Urinary bladder (tissue), 4 donors: Measurements from ENCODE around the gene DDX25. TPM values are rescaled to one million over a fixed set of nuclear protein-coding genes. Genes with fewer than 3 reads are reported as not detected.

Experiments
- DNase-seq: peaks from one replicate; pipeline ENCODE4 v3.0.0-alpha.2; 2015; ENCODE audit errors: extremely low spot score
- H3K27ac ChIP-seq: one replicate; pipeline ENCODE4 v1.5.1; 2013; ENCODE audit warnings: low read depth, mild to moderate bottlenecking, moderate library complexity
- H3K36me3 ChIP-seq: one replicate; pipeline ENCODE4 v1.6.1; 2013; ENCODE audit warnings: mild to moderate bottlenecking, moderate library complexity; ENCODE audit not compliant: insufficient read depth
- H3K4me1 ChIP-seq: one replicate; pipeline ENCODE4 v1.6.1; 2013; ENCODE audit warnings: mild to moderate bottlenecking, moderate library complexity; ENCODE audit not compliant: insufficient read depth
- H3K4me3 ChIP-seq: one replicate; pipeline ENCODE4 v1.5.1; 2013; ENCODE audit warnings: low read depth, low read length
- WGBS: extraction: QIAGEN DNeasy Blood & Tissue Kit; methylation state at CpG from one replicate; pipeline ENCODE4 v1.1.7; 2013; 5-methylcytosine and 5-hydroxymethylcytosine counted together
- polyA plus RNA-seq: library from polyadenylated mRNA; stranded (reverse); fragments of 200-250 nt; gene quantifications from one replicate; pipeline ENCODE4 v1.2.3, GENCODE V29; 2013
- total RNA-seq: library from RNA; depleted of rRNA; stranded (reverse); fragments of >200 nt; gene quantifications from one replicate; pipeline ENCODE4 v1.2.3, GENCODE V29; 2014
- donor health status: healthy with polysubstance abuse.
- donor health status: healthy.

DDX25 gene
- total and polyA plus RNA-seq, 2 donors, result 0.19 to 0.32 TPM

DNA sequence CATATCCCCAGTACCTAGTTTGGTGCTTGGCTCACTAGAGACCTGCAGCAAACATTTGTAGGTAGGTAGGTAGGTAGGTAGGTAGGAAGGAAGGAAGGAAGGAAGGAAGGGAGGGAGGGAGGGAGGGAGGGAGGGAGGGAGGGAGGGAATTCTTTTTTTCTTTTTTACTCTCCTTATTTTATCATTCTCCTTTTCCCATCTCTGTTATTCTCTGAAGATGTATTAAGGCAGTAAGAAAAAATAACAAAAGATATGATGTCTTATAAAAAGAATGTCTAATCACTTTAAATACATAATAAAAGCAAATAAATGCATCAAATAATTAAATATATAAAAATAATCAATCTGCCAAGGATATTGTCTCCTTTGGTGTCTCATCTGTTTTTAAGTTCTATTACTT lies 70.0 kb downstream of the DDX25 start:
- no peak for DNase-seq
- Histone ChIP-seq H3K4me1 (no peaks in the 10 kb centered on the region), H3K27ac (no peak overlapping the region), H3K4me3 (no peak overlapping the region), H3K36me3 (no peaks in the 10 kb centered on the region)

- H3K27ac ChIP-seq, result no peak overlapping the region
- no peak overlapping the region for H3K4me3 ChIP-seq
- DNase-seq, result no peak
- WGBS, result 91% methylated on average over 6 of the region's 6 CpGs
- no peaks in the 10 kb centered on the region for H3K4me1 ChIP-seq
- no peaks in the 10 kb centered on the region for H3K36me3 ChIP-seq
Observed at GRCh38 chr11:125975634-125976033, 71.3 kb downstream of the DDX25 start.

DNA sequence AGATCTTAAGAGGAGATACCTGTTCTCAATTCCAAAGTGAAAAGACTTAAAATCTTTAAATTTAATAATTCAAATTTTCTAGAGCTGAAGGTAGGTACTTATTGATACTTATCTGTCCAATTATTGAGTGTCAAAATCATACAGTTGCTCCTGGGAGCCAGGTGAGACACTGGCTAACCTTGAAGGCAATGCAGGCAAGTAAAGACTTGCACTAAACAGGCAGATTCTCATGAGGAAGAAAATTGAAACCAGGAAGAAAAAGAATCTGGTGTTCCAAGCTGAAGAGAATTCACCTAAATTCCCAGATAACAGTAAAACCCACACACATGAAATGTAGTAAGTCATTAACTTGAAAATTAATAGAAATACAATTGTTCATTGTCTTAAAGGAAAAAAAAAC lies 71.8 kb downstream of the DDX25 start:
- DNase-seq, result no peak
- H3K27ac ChIP-seq, result no peak overlapping the region
- H3K36me3 ChIP-seq, result no peaks in the 10 kb centered on the region
- no peak overlapping the region for H3K4me3 ChIP-seq
- no peaks in the 10 kb centered on the region for H3K4me1 ChIP-seq

DNA sequence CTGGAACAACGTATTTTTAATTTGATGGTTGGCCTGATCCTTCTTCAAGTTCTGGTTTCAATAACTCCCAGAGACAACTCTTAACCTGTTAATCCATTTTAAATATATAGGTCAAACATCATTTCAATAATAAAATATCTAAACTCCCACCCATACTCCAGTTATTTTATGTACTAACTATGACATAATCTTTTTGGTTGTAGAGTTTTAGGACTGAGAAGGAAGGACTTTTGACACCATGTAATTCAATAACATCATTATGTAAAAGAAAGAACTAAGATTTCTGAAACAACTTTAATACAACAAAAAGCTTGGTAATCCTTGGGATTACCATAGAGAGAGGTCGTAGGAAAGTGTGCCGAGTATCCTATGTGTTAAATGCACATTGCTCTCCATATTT lies 73.0 kb downstream of the DDX25 start:
- 71% methylated on average over 3 of the region's 3 CpGs for WGBS
- Histone ChIP-seq H3K4me1 (no peaks in the 10 kb centered on the region), H3K4me3 (no peak overlapping the region), H3K27ac (no peak overlapping the region), H3K36me3 (no peaks in the 10 kb centered on the region)
- DNase-seq, result no peak

DNA sequence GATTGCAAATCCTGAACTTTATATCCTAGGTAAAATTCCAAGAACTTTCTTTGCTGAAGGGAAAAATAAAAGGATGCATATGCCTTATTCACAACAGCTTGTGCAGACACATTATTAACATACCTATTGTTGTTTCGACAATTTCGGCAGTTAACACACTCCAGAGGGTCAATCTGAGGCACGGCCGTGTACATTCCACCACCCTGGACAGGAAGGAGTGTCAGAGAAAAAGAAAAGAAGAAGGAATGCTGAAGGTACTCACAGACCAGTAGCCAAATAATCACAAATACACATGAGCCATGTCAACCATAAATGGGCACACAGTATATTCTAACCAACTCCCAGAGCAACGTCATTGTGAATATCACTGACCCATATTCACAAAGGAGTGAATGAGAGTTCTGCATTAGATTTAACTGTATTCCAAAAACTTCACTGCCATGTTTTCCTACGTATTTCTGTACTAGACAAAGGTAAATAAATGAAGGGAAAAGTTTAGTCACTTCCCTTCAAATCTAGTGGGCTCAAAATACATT lies 73.9 kb downstream of the DDX25 start:
- Histone ChIP-seq H3K27ac (no peak overlapping the region), H3K36me3 (no peaks in the 10 kb centered on the region), H3K4me1 (no peaks in the 10 kb centered on the region), H3K4me3 (no peak overlapping the region)
- DNase-seq, result no peak
- 68% methylated on average over 6 of the region's 6 CpGs for WGBS

Other genes starting within 250 kb of the DDX25 start
- gene ACRV1, start 223.7 kb upstream of the DDX25 start, total RNA-seq, result not detected
- 0.08 TPM for gene ACRV1, start 223.7 kb upstream of the DDX25 start, polyA plus RNA-seq
- not detected for gene PATE1, start 158.2 kb upstream of the DDX25 start, total RNA-seq
- gene PATE1, start 158.2 kb upstream of the DDX25 start, polyA plus RNA-seq, result not detected
- gene PATE2, start 125.7 kb upstream of the DDX25 start, total RNA-seq, result 0.53 TPM
- not detected for gene PATE2, start 125.7 kb upstream of the DDX25 start, polyA plus RNA-seq
- gene PATE3, start 116.4 kb upstream of the DDX25 start, total RNA-seq, result not detected
- not detected for gene PATE3, start 116.4 kb upstream of the DDX25 start, polyA plus RNA-seq
- not detected for gene PATE4, start 71.2 kb upstream of the DDX25 start, total RNA-seq
- gene PATE4, start 71.2 kb upstream of the DDX25 start, polyA plus RNA-seq, result not detected
- 11.8 TPM for gene HYLS1, start 16.8 kb upstream of the DDX25 start, total RNA-seq
- gene HYLS1, start 16.8 kb upstream of the DDX25 start, polyA plus RNA-seq, result 3.4 TPM
- 10.4 TPM for gene PUS3, start 1.3 kb upstream of the DDX25 start, total RNA-seq
- 10.2 TPM for gene PUS3, start 1.3 kb upstream of the DDX25 start, polyA plus RNA-seq
- gene VSIG10L2, start 41.5 kb downstream of the DDX25 start, total RNA-seq, result 0.48 TPM
- gene VSIG10L2, start 41.5 kb downstream of the DDX25 start, polyA plus RNA-seq, result 0.08 TPM
- gene CDON, start 158.4 kb downstream of the DDX25 start, total RNA-seq, result 47.4 TPM
- gene CDON, start 158.4 kb downstream of the DDX25 start, polyA plus RNA-seq, result 8.4 TPM